K562 (cell line): Measurements from ENCODE around the gene DLAT. TPM values are rescaled to one million over a fixed set of nuclear protein-coding genes. Genes with fewer than 3 reads are reported as not detected.

ENCODE experiments used
- ATAC-seq: fragments of 200-7000 bp; cut with Tn5 transposase; 3 replicates; pipeline ENCODE4 v1.9.1; 2020; ENCODE audit warnings: moderate library complexity
- BruUV-seq: library from RNA; stranded (reverse); fragments of 400-500 nt; replicated peaks from 2 replicates; lab custom pipeline; 2021; lab: Mats Ljungman, UMichigan
- CTCF ChIA-PET: fragments of 300-600 bp; formaldehyde crosslinking; extraction: SDS; loops from one replicate; lab custom pipeline; 2021; ENCODE audit warnings: low intra/inter-chr PET ratio; lab: Yijun Ruan, JAX
- POLR2A ChIA-PET: fragments of 300-600, 350-650 bp; sonication (Branson Sonifier 250); formaldehyde crosslinking; extraction: SDS; loops from one replicate; lab custom pipeline; 2021; ENCODE audit warnings: antibody characterized with exemption, inconsistent platforms; lab: Yijun Ruan, JAX
- DNase-seq, 4 experiments: peaks; one replicate each; pipeline versions ENCODE4 v3.0.0 to v3.0.0-alpha.2; 2011 to 2018; ENCODE audit warnings: low spot score in 3 of 4, mixed read lengths in 3 of 4; ENCODE audit errors: extremely low read depth in 1 of 4
- FAIRE-seq: peaks from 2 replicates; lab custom pipeline; 2011; peaks lifted over from hg19 to GRCh38; lab: Jason Lieb, UNC
- H2AFZ ChIP-seq: 2 replicates; pipeline ENCODE4 v1.6.0; 2011; ENCODE audit warnings: low read depth, low read length, control low read depth, inconsistent platforms
- H3K27ac ChIP-seq: fragments of 200-600 bp; 3 replicates; pipeline ENCODE4 v1.8.0; 2011; ENCODE audit warnings: low read depth, mild to moderate bottlenecking, control low read depth, inconsistent platforms, low read length, moderate library complexity, mixed read lengths; ENCODE audit errors: extremely low read depth
- H3K27me3 ChIP-seq, 2 experiments: fragments of 300-600 bp in 1 of 2; 2 replicates in 1 of 2; 3 replicates in 1 of 2; pipeline versions ENCODE4 v1.6.0 to v1.8.0; 2011; ENCODE audit warnings: inconsistent platforms in 2 of 2, low read length in 2 of 2, mild to moderate bottlenecking in 1 of 2, mixed read lengths in 1 of 2, moderate library complexity in 1 of 2; ENCODE audit not compliant: control insufficient read depth in 2 of 2, insufficient read depth in 2 of 2
- H3K36me3 ChIP-seq: fragments of 300-600 bp; 3 replicates; pipeline ENCODE4 v1.8.0; 2011; ENCODE audit warnings: mild to moderate bottlenecking, low read length, inconsistent platforms; ENCODE audit not compliant: control insufficient read depth, insufficient read depth
- H3K4me1 ChIP-seq, 2 experiments: fragments of 200-600 bp in 1 of 2; replicated peaks in 1 of 2; 2 replicates in 1 of 2; 3 replicates in 1 of 2; pipeline versions ENCODE4 v1.5.1 to v1.8.0; 2011; ENCODE audit warnings: inconsistent platforms in 2 of 2, low read length in 2 of 2, mild to moderate bottlenecking in 1 of 2, mixed read lengths in 1 of 2, moderate library complexity in 1 of 2; ENCODE audit not compliant: control insufficient read depth in 2 of 2, insufficient read depth in 2 of 2
- H3K4me2 ChIP-seq: 2 replicates; pipeline ENCODE4 v1.6.1; 2011; ENCODE audit warnings: low read length, control low read depth, inconsistent platforms, mixed read lengths; ENCODE audit not compliant: insufficient read depth
- H3K4me3 ChIP-seq: fragments of 200-600 bp; sonication (generic), shearing (Covaris generic); 2 replicates; pipeline ENCODE4 v1.5.1; 2016; ENCODE audit warnings: control low read depth, inconsistent platforms
- H3K79me2 ChIP-seq: fragments of 200-600 bp; 3 replicates; pipeline ENCODE4 v1.8.0; 2011; ENCODE audit warnings: low read length, inconsistent platforms; ENCODE audit not compliant: control insufficient read depth, insufficient read depth
- H3K9ac ChIP-seq, 2 experiments: 2 replicates each; pipeline versions ENCODE4 v1.6.0 to v1.6.1; 2011; ENCODE audit warnings: low read depth in 2 of 2, low read length in 2 of 2, control low read depth in 1 of 2, inconsistent platforms in 1 of 2, mild to moderate bottlenecking in 1 of 2, mixed read lengths in 1 of 2; ENCODE audit not compliant: insufficient read depth in 1 of 2
- H3K9me1 ChIP-seq: one replicate; pipeline ENCODE4 v1.6.0; 2011; ENCODE audit warnings: inconsistent platforms, mild to moderate bottlenecking, low read length, moderate library complexity; ENCODE audit not compliant: control insufficient read depth, insufficient read depth
- H3K9me3 ChIP-seq: replicated peaks from 2 replicates; pipeline ENCODE4 v1.5.1; 2011; ENCODE audit warnings: low read depth, low read length, inconsistent platforms; ENCODE audit not compliant: control insufficient read depth, insufficient read depth
- H4K20me1 ChIP-seq: replicated peaks from 2 replicates; pipeline ENCODE4 v1.6.1; 2011; ENCODE audit warnings: low read length, inconsistent platforms, mixed read lengths; ENCODE audit not compliant: control insufficient read depth, insufficient read depth
- ATF7 ChIP-seq: fragments of 450-650 bp; IDR thresholded peaks from 2 replicates; pipeline ENCODE4 v1.7.1; 2014; ENCODE audit warnings: mild to moderate bottlenecking, moderate library complexity
- TRIM25 ChIP-seq: fragments of 450-650 bp; IDR thresholded peaks from 2 replicates; pipeline ENCODE4 v1.7.0; 2016; ENCODE audit warnings: borderline replicate concordance
- ZBTB2 ChIP-seq: fragments of 450-650 bp; IDR thresholded peaks from 2 replicates; pipeline ENCODE4 v1.6.1; 2016; ENCODE audit warnings: antibody characterized with exemption
- ZNF174 ChIP-seq: fragments of 250-450 bp; sonication (Bioruptor Pico); IDR thresholded peaks from 2 replicates; pipeline ENCODE4 v1.4.0; 2020; ENCODE audit warnings: mild to moderate bottlenecking
- ZNF551 ChIP-seq: fragments of 250-450 bp; sonication (Bioruptor Pico); IDR thresholded peaks from 2 replicates; pipeline ENCODE4 v1.5.0; 2021; ENCODE audit warnings: mild to moderate bottlenecking, moderate library complexity
- ZNF717 ChIP-seq: fragments of 250-450 bp; sonication (Bioruptor Pico); IDR thresholded peaks from 2 replicates; pipeline ENCODE4 v1.5.0; 2021
- WGBS: fragments of 100-300 bp; shearing (Covaris generic); methylation state at CpG from one replicate; pipeline ENCODE4 v1.1.6; 2016; ENCODE audit warnings: low coverage, mixed read lengths; ENCODE audit not compliant: insufficient coverage; ENCODE audit errors: missing lambda C conversion rate; 5-methylcytosine and 5-hydroxymethylcytosine counted together
- in situ Hi-C: fragments of 300-500 bp; cut with MboI; formaldehyde crosslinking; loops from 4 replicates; pipeline ENCODE4 v1.15.0; 2018; ENCODE audit warnings: inconsistent platforms, mixed read lengths
- intact Hi-C: fragments of 100-400 bp; cut with micrococcal nuclease; formaldehyde crosslinking; loops from 2 replicates; pipeline ENCODE4 v1.14.2; 2022
- polyA plus RNA-seq, 8 experiments: library from polyadenylated mRNA; depleted of rRNA in 4 of 8; stranded (reverse) in 5 of 8; unstranded in 3 of 8; fragments of >200 nt; fragmentation: Nextera tagmentation in 2 of 8; fragmentation: Illumina TruSeq in 1 of 8; extraction: Ambion mirVana in 2 of 8; extraction: Trizol in 1 of 8; gene quantifications; 2 replicates each; pipeline versions ENCODE4 v1.2.1 to v1.2.3, GENCODE V29; 2011 to 2014; ENCODE audit warnings: inconsistent platforms in 1 of 8, missing spikeins in 1 of 8
- total RNA-seq, 7 experiments: library from RNA; depleted of rRNA in 6 of 7; stranded (reverse); fragments of >200 nt in 6 of 7; fragmentation: Illumina TruSeq in 2 of 7; extraction: Trizol in 2 of 7; gene quantifications; 2 replicates each; pipeline versions ENCODE4 v1.2.1 to v1.2.3, GENCODE V29; 2011 to 2021; ENCODE audit warnings: low replicate concordance in 1 of 7
- TF ChIP-seq, protein P1 (sequence below): fragments of 250-450 bp; sonication (Bioruptor Pico); IDR thresholded peaks from 2 replicates; pipeline ENCODE4 v1.8.0; 2022; ENCODE audit warnings: inconsistent platforms
- TF ChIP-seq, protein P2 (sequence below), 2 experiments: fragments of 250-450 bp in 1 of 2; fragments of 450-650 bp in 1 of 2; sonication (Bioruptor Pico) in 1 of 2; IDR thresholded peaks; 2 replicates each; pipeline versions ENCODE4 v1.6.1 to v1.8.0; 2016 to 2021; ENCODE audit warnings: mild to moderate bottlenecking in 2 of 2, moderate library complexity in 2 of 2, missing compliant biosample characterization in 1 of 2, missing genetic modification characterization in 1 of 2

DLAT gene
- total and polyA plus RNA-seq, 9 of the 15 experiments (the other 6 are each of a cell fraction or from before 2014, with no cell fraction given): 41.7 to 152 (median 105) TPM

GRCh38 chr11:112057170-112057569 is 32.0 kb downstream of the DLAT start:
- no peak overlapping the region for H3K4me2 ChIP-seq
- ChIA-PET POLR2A (interaction anchor here (0.6 kb wide), 1 partner anchor 26 kb away, joined by 3 read pairs; no protein-coding TSS in a partner anchor), CTCF (no interaction called here)
- H4K20me1 ChIP-seq: no peaks in the 10 kb centered on the region
- no peak overlapping the region for H3K4me3 ChIP-seq
- in situ Hi-C loops (no loop called here), intact Hi-C loops (no loop called here)
- H3K27me3 ChIP-seq: no peaks in the 10 kb centered on the region
- H3K79me2 ChIP-seq: no peaks in the 10 kb centered on the region
- H3K9me1 ChIP-seq: no peaks in the 10 kb centered on the region
- H3K36me3 ChIP-seq: peaks cover 89% of the 10 kb centered on the region
- DNase-seq (no peak), ATAC-seq (no peak), FAIRE-seq (no peak)
- no peaks in the 10 kb centered on the region for H3K9me3 ChIP-seq
- WGBS: 78% methylated on average over 4 of the region's 4 CpGs
- no peak overlapping the region for H2AFZ ChIP-seq
- TF ChIP-seq, protein P1, sequence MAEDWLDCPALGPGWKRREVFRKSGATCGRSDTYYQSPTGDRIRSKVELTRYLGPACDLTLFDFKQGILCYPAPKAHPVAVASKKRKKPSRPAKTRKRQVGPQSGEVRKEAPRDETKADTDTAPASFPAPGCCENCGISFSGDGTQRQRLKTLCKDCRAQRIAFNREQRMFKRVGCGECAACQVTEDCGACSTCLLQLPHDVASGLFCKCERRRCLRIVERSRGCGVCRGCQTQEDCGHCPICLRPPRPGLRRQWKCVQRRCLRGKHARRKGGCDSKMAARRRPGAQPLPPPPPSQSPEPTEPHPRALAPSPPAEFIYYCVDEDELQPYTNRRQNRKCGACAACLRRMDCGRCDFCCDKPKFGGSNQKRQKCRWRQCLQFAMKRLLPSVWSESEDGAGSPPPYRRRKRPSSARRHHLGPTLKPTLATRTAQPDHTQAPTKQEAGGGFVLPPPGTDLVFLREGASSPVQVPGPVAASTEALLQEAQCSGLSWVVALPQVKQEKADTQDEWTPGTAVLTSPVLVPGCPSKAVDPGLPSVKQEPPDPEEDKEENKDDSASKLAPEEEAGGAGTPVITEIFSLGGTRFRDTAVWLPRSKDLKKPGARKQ (CRISPR knock-in tag): no peak
- TF ChIP-seq ZNF717 (CRISPR knock-in tag): no peak
- no peak for TF ChIP-seq ZNF551 (CRISPR knock-in tag)
- no peak for TF ChIP-seq TRIM25
- TF ChIP-seq ZNF174 (CRISPR knock-in tag): no peak
- no peak for TF ChIP-seq ZBTB2
- TF ChIP-seq, protein P2, sequence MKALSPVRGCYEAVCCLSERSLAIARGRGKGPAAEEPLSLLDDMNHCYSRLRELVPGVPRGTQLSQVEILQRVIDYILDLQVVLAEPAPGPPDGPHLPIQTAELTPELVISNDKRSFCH (CRISPR knock-in tag; IDR thresholded peaks at IDR 0.05): no peak
- TF ChIP-seq, protein P2 (tag; IDR thresholded peaks at IDR 0.05): no peak
- no peak for TF ChIP-seq ATF7
- H3K27ac ChIP-seq: no peak overlapping the region
- TSS peak; percentile 20 for BruUV-seq
- H3K4me1 ChIP-seq: no peaks in the 10 kb centered on the region
- H3K9ac ChIP-seq: no peak overlapping the region
